ENCODE measurements around the gene MBP.

Gene MBP

DNA sequence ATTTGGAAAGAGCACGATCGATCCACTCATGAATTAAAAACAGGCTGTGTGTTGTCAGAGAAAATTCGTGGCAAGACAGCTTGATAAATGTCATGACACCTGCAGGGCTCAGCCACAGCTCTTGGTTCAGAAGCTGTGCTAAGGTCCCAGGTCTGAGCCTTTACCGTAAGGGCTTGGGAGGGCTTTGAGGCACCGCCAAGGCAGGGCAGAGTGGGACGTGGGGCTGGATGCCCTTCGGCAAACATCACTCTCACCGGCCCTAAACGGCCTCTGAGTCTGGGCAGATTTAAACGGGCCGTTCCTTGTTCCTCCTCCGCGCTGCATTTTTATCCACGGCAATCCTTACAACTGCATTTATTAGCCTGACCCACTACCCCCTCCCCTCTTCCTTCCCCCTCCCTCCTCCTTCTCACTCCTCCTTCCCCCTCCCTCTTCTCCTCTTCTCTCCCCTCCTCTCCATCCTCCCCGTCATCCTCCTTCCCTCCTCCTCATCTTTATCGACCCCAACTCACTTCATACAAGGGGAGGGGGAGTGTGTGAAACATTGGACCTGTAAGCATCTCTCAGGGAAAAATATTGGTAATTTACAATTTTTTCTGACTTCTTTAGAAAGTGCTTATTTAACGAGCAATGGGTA is 33.9 kb downstream of the MBP start:
- DNase-seq: no peak

DNA sequence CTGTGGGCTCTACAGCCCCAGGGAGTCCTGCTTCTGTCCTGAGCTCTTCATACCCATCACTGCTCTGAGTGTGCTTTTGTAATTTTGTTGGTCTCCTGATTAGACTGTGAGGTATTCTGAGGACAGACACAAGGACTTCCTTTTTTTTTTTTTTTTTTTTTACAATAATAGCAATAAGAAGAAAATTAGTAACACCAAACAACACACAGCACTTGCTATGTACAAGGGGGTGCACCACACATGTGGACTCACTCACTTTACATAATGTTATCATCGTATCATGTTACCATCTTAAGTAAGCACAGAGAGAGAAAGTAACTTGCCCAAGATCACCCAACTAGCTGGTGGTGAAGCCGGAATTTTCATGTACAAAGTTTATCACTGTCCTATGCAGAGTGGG is 34.6 kb downstream of the MBP start:
- no peak for DNase-seq

DNA sequence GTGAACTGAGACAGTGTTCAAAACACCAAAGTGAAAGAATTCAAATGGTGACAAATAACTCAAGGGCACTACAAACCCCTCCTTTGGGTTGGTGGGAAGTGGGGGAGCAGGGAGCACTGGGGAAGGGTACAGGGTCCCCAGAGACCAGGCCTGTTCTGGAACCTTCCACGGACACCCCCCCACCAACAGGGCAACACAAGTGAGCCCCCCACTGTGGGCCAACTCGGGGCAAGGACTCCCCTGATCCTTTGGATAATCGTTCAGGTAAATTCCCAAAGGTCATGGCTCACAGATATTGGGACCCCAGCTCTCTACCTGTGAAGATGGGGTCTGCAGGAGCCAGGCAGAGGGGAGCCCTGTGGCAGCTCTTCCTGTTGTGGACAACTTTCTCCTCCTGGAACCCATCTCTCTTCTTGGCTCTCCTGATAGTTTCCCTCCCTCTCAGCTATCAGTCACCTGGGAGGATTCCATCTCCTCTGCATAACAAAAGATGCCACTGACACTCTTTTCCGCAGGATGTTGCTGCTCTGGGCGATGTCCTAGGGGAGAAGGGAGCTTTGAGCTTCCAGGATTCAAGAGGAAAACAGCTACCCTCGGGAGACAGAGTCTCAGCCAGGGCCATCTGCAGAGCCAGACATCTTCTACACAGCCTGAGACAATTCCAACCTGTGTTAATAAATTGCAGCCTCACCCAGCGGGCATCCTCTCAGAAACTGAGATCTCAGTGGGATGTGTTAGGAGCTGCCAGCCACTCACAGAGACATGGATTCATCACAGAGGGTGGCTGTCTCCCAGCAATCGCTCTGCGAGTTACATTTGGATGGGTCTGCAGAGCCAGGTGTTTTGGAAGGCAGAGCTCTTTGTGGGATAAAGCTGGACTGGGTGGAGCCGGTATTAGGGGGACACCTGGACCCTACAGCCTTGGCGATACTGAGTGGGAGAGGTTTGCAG is 35.4 kb downstream of the MBP start:
- DNase-seq: no peak

DNA sequence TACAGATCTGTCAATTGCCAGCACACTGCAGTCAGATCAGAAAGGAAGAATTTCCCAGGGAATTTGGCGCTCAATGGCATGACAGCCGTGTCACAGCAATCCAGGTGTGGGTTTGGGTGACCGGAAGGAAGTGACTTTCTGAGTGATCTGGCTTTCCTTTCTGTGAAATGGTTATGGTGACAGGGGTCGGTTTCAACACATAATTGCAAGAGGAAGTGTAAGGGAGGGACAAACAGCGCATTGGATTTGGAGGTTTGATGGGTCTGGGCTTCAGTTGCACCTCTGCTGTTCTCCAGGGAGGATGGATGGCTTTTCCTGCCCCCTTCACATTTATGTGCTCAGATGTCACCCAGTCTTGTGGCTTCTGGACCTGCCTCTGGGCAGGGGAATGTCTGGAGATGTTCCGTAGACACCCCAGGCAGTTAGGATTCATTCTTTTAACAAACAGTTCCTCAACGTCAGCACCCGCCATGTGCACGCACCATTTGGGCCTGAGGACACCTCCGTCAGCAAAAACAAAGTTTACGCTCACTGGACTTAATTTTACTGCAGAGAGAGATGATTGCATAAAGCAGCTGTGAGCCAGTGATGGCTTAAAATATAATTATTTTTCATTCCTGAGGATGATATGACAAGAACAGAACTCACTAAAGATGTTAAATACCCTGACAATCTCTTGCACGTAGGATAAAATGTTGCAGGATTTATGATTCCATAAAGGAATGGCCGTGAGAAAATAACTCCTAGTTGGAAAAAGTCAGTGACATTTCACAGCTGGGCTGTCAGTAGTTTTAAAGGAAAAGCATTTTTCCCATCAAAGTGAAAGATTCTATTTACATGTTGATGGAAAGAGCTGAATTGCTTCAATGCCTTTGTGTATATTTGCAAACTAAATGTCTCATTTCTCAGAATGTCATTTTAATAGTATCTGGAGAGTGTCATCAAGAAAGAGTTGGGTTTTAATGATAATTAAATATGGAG is 36.9 kb downstream of the MBP start:
- no peak for DNase-seq

DNA sequence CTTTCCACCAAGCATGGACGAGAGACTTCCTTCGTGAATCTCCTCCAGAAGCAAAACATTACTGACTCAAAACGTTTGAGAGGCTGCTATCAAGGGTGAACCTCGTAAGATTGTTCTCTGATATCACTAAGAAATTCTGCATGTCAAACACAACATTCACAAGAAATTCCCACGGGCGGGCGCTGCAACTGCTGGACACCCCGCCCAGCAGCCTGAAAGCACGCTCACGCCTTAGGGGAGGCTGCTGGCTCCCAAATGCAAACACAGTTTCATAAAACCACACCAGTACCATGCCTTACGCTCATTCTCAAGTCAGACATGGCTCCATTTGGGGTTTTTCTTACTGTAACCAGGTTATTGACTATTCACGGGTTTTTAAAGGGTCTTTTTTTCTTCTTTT is 39.0 kb downstream of the MBP start:
- DNase-seq: no peak

DNA sequence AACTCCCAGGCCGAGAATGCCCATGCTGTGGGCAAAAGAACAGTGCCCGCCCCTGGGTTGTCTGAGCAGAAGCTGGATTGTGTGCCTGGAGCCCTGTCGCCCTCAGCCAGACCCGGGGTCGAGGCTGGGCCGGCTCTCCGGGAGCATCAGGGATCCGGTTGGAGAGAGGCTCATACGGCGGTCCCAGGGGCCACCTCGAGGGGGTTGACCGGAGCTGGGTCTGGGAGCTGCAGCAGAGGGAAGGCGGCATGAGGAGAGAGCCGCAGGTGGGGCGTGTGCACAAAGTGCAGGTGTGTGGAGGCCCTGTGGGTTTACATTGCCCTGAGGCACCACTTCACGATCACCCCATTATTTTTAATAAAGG is 39.5 kb downstream of the MBP start:
- DNase-seq: no peak

DNA sequence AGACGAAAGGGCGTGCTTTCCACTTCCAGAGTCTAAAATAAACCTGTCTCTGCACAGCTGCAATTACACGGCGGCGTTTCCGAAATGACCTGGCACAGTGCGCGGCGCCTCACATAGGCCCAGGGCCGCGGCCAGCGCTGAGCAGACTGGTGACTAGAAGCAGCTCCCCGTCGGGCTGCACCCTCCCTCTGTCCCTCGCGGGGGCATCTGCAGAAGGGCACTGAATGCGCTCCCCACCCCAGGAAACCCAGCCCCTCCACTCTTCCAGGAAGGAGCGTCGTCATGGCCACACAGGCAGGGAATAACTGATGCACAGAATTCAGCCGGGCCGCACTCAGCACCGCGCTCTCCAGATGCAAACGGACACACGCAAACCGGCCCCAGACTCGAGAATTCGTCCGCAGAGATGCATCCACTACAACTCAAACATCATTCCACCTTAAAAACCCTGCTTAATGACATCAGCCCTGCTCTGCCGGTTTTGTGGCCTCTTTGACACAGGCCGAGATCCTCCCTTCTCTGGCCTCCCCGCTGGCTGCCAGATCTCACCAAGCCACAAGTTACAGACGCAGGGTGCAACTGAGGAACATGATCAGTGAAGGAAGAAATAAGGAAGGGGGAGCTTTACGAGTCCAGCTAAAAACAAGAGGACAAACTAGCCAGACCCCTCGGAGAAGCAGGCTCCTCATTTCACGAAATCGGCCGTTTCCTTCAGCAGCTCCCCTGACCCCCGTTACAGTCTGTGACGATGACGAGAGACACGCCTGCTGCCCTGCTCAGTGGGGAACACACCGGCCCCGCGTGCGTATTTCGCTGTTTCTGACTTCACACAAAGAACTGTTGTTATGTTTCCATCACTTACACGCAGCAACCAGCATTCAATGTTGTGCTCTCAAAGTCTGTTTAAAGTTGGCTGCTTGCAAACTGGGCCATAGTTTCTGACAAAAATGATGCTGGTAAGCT is 40.2 kb downstream of the MBP start:
- DNase-seq: no peak

DNA sequence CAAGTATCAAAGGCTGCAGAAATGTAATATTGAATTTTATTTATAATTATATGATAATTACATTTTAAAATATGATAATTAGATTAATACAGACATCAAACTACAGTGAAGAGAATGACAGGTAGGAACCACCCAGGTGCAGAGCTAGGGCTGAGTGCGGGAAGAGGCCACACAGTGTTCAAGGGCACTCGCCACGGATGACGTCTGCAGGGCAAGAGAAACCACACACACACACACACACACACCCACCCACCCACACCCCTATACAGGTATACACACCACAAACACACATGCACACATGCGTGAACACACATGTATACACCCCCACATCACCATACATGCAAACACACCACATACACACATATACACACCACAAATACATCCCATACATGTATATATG is 41.2 kb downstream of the MBP start:
- no peak for DNase-seq

DNA sequence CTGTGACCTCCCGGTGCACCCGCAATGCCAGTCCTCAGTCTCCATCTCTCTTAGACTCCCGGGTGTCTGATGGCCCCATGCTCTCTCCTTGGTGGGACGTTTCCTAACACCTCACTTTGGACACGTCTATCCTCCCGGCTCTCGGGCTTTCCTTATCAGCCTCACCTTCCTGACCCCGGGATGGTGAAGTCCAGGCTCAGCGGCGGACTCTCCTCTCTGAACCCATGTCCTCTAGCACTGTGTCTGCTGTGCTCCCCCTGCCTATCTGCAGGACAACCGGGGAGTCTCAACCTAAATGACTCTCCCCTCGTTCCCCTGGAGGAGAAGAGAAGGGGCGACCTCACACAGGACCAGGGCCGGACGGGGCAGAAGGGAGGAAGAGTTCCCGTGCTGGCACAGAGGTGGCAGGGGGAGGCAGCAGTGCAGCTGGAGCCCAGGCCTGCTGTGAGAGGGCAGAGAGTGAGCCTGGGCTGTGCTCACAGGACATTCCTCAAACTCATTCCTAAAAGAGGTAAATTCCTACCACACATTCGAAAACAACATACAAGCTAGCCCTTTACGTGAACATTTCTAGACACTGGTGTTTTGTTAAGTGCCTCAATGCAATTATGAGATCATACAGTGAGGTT is 41.9 kb downstream of the MBP start:
- DNase-seq: no peak

DNA sequence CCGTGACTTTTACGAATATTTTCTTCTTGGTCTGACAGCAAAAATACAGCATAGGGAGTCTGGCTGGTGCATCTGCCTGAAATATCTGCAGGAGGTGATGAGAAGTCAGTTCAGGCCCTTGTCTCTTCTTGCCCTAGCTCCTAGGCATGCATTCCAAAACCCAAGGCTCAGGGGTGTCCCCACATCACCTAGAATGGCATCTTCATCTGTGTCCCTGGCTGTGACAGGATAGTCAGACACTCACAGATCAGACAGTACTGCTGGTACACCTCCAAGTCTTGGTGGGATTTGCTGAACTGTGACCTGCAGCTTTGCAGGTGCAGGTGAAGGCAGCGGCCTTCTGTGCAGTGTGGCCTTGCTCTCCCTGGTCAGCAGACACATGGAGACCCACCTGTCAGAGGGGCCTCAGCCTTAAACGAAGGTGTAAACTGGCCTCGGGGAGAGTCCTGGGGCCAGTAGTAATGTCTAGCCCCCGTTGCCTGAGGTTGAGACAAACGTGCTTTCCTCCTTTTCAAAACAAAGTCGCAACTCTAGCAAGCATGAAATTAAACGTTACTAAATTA is 42.8 kb downstream of the MBP start:
- DNase-seq: no peak

DNA sequence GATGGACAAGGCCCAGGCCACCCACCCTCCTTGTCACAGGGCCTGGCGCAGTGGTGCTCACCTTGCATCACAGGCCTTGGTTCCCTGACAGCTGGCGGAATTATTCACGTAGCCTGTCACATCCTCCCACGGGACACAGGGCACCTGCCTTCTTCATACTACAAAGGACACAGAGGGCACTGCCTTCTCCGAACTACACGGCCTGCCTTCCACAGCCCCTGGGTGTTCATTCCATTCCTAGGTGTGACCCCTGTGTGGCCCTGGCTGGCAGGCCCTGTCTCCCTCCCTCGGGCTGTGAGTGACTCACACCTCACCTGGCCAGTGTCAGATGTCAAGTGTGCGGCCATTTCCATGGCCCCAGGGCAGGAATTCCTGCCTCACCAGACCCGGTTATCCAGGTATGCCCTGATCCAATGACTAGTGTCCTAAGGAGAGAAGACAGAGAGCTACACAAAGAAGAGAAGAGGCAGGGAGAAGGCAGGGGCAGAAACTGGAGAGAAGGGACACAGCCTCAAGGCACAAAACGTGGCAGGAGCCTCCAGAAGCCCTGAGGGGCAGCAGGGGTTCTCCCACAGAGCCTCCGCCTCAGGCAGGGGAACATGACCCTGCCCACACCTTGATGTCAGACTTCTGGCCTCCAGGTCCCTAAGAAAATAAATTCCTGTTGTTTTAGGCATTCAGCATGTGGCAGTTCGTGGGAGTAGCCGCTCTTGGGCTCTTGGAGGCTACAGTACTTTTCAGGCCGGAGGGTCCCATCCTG is 43.4 kb downstream of the MBP start:
- no peak for DNase-seq

DNA sequence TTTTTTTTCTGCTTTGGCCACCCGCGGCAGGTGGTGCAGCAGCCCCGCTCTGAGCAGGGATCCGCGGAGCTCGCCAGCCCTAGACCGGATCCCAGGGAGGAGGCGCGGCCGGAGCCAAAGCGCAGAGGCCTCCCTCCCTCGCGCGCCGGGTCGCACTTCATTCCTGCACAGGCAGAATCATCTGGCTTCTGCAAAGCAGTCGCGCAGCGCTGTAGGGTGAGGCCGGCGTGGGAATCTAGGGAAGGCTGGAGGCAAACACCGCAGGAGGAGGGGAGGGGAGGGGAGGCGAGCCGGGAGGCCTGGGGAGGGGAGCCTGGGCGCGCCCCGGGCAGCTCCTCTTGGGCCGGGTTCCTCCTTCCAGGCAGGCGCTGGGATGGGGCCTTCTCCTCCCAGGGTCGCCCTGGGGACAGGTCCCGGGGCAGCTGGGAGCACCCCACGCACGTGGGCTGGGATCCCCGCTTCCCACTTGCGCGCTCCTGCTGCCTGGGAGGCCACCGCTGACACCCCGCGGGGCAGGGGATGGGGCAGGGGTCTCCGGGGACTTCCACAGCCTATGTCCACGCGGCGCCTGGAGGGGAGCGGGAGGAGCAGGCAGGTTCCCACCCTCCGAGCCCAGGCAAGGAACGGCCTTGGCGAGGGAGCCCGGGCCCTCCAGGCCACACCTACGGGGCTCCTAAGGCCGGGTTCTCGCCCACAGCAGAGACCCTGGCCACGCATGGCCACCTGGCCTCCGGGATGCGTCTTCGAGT is 45.0 kb downstream of the MBP start:
- no peak for DNase-seq

DNA sequence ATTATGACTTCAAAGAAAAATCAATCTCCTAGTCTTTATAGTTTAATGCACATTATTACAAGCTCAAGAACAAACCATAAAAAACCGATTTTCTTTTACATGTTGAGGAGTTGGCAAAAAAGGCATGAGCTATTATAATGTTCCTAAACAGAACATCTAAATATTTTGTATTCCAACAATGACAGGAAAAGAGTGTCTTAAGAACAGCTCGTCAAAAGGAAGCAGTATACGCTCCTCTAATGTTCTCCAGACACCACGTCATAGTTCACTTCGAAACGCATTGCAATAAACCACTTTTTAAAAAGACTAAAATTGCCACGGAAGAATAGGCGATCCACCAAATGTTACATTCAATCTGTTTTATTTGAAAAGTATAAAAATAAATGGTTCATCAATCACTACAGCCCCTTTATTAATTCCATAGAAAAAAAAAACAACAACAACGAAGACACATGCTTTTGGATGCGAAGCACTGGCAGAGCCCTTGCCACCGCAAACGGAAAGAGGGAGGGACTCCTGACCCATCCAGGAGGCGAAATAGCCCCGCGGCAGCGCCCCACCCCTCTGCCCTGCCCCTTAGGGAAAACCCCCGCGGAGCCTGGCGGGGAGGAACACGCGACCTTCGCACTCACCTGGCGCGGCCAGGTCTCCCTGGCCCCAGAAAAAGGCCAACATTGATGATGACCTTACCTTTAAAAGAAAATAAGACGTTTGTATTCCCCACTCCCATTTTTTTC is 45.8 kb downstream of the MBP start:
- no peak for DNase-seq

DNA sequence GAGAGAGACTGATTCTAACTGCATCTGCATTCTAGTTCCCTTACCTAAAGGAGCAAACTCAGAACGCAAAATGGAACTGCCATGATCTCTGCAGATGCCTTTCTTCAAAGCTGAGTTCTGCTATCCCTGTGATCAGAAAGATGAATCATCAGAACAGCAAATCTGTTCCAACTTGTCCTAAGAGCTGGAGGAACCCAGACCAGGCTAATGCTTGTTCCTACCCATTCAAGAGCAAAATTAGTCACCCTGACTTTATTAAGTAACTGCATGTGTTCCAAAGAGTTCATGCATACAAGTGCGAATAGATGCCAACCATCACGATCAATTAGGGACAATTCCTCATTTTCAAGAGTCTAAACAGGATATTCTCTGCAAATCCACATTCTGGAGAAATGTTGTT is 46.5 kb downstream of the MBP start:
- DNase-seq: no peak

DNA sequence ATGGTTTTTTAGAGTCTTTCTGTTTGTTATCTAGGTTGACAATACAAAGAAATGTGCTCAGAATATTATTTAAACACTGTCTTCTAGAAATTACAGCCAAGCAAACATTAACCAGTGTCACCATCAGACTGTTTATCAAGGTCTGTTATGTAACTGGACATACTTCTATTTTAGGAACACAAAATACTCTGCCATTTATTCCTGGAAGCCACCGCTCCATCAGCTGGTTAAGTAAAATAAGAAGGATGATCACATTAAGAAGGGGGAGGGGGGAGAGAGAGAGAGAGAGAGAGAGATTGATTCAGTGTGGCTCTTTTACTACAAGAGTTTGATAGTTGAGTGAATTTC is 47.9 kb downstream of the MBP start:
- DNase-seq: no peak

DNA sequence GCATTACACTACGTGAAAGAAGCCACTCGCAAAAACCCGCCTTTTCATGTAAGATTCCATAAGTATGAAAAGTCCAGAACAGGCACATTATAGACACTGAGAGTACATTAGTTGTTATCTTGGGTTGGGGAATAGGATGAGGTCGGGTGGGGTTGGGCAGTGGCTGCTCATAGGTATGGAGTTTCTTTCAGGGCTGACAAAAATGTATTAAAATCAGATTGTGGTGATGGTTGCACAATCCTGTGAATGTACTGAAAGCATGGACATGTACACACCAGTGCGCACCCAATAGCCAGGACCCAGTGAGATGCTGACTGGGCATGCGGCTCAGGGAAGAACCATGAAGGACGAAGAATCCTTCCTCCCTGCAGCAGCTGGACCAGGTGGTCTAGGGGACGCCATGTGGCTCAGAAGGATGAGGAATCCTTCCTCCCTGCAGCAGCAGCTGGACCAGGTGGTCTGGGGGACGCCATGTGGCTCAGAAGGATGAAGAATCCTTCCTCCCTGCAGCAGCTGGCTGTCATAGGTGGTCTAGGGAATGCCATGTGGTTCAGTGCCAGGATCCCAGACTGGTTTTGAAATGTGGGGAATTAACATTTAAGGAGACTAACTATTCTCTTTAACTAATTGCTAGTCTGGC is 50.1 kb downstream of the MBP start:
- no peak for DNase-seq

DNA sequence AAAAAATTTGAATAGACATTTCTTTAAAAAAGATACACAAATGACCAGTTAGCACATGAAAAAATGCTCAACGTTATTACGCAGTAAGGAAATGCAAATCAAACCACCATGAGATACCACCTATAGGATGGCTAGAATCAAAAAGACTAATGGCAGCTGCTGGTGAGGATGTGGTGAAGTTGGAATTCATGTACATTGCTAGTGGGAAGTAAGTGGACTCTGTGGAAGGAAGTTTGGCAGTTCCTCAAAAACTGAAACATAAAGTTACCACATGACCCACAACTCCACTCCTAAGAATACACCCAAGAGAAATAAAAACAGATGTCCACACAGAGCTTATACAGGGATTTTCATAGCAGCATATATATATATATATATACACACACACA is 51.2 kb downstream of the MBP start:
- no peak for DNase-seq

DNA sequence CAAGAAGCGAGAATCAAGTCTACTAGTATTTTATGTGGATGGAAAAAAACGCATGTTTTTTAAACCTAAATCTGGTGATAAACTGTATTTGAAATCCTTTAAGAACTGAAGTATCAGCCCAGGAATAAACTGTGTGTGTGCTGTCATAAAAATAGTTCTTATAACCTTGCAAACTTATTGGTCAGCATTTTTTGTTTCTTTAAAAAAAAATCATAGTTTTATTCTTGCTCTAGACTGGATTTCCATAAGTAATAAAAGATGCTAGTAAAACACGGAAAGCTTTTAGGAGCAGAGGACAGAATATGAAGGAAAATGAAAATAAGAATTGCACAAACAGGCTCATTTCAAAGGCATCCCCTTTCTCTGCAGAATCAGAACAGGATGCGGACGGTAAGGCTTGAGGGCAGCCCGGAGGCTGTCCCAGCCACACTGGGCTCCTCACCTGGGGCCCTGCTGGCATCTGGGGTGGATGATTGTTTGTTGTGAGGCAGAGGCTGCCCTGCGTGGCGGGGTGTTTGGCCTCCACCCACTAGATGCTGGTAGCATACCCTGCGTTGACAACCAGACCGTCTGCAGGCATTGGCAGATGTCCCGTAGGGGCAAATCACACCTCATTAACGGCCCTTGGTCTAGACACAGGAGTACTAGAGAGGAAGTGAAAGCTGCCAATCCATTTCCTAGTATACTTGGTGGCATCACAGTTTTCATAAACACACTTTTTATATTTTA is 52.5 kb downstream of the MBP start:
- no peak for DNase-seq
